Measurements from ENCODE around the gene FAM43A.
A peak's percentile ranks its signal among the peaks of the same experiment; 100 is the strongest.

The FAM43A gene

GRCh38 chr3:194673761-194674160 lies 11.9 kb upstream of the FAM43A start:
- no peak for DNase-seq (ENCODE audit: low spot score)
- TF ChIP-seq CTCF (conservative IDR thresholded peaks at IDR 0.05; ENCODE audit: low read depth): no peak
- POLR2A ChIA-PET (ENCODE audit: low non-redundant PET): no interaction called here
- H3K27ac ChIP-seq: no peak overlapping the region
- CTCF ChIA-PET: interaction anchor here (3.0 kb wide), 1 partner anchor 597 kb away, joined by 13 read pairs; the partner anchor contains the start of gene XXYLT1

- H3K27ac ChIP-seq: no peak overlapping the region
- ChIA-PET POLR2A (ENCODE audit: low non-redundant PET) (no interaction called here), CTCF (interaction anchor here (0.6 to 0.7 kb wide), 3 partner anchors 283 to 524 kb away, joined by 4 to 6 read pairs (median 4); no protein-coding TSS in a partner anchor)
- TF ChIP-seq CTCF (conservative IDR thresholded peaks at IDR 0.05; ENCODE audit: low read depth): no peak
- DNase-seq (ENCODE audit: low spot score): no peak
Measured at GRCh38 chr3:194675081-194675640, 10.5 kb upstream of the FAM43A start.

GRCh38 chr3:194675680-194676079 lies 10.0 kb upstream of the FAM43A start:
- H3K27ac ChIP-seq: no peak overlapping the region
- TF ChIP-seq CTCF (conservative IDR thresholded peaks at IDR 0.05; ENCODE audit: low read depth): no peak
- ChIA-PET POLR2A (ENCODE audit: low non-redundant PET) (no interaction called here), CTCF (no interaction called here)
- DNase-seq (ENCODE audit: low spot score): no peak

- no peak for DNase-seq (ENCODE audit: low spot score)
- ChIA-PET CTCF (no interaction called here), POLR2A (ENCODE audit: low non-redundant PET) (no interaction called here)
- no peak for TF ChIP-seq CTCF (conservative IDR thresholded peaks at IDR 0.05; ENCODE audit: low read depth)
- no peak overlapping the region for H3K27ac ChIP-seq
Measured at GRCh38 chr3:194676471-194676870, 9.2 kb upstream of the FAM43A start.

GRCh38 chr3:194680888-194681615 lies 4.6 kb upstream of the FAM43A start:
- no peak overlapping the region for H3K27ac ChIP-seq
- CTCF ChIA-PET: no interaction called here
- no peak for DNase-seq (ENCODE audit: low spot score)
- no peak for TF ChIP-seq CTCF (conservative IDR thresholded peaks at IDR 0.05; ENCODE audit: low read depth)
- POLR2A ChIA-PET (ENCODE audit: low non-redundant PET): no interaction called here

- POLR2A ChIA-PET (ENCODE audit: low non-redundant PET): interaction anchor here (1.3 kb wide), 1 partner anchor 10 kb away, joined by 5 read pairs; the partner anchor contains the start of gene LSG1
- no peak for DNase-seq (ENCODE audit: low spot score)
- no peak for TF ChIP-seq CTCF (conservative IDR thresholded peaks at IDR 0.05; ENCODE audit: low read depth)
- CTCF ChIA-PET: interaction anchor here (0.6 to 2.8 kb wide), 19 partner anchors 11 to 761 kb away, joined by 3 to 17 read pairs (median 4); partner anchors contain the start of genes LSG1 and XXYLT1
- peak overlapping the region; percentile 78 for H3K27ac ChIP-seq
Measured at GRCh38 chr3:194682189-194682693, 3.4 kb upstream of the FAM43A start.
